Suppressor macrophage (primary cell): ENCODE results near the gene ACSL5.

Source experiments
- DNase-seq, 4 experiments: peaks; one replicate each; pipeline ENCODE4 v3.0.0-alpha.2; 2020 to 2022
- total RNA-seq, 17 experiments: gene quantifications; one replicate each; lab custom pipeline; 2026; ENCODE audit warnings: mixed read lengths in 6 of 17, inconsistent platforms in 3 of 17; lab: John Stamatoyannopoulos, UW

The ACSL5 gene, protein sequence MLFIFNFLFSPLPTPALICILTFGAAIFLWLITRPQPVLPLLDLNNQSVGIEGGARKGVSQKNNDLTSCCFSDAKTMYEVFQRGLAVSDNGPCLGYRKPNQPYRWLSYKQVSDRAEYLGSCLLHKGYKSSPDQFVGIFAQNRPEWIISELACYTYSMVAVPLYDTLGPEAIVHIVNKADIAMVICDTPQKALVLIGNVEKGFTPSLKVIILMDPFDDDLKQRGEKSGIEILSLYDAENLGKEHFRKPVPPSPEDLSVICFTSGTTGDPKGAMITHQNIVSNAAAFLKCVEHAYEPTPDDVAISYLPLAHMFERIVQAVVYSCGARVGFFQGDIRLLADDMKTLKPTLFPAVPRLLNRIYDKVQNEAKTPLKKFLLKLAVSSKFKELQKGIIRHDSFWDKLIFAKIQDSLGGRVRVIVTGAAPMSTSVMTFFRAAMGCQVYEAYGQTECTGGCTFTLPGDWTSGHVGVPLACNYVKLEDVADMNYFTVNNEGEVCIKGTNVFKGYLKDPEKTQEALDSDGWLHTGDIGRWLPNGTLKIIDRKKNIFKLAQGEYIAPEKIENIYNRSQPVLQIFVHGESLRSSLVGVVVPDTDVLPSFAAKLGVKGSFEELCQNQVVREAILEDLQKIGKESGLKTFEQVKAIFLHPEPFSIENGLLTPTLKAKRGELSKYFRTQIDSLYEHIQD
- 65.7 to 119 (median 73.3) reads per million in 17 experiments for total RNA-seq

DNA sequence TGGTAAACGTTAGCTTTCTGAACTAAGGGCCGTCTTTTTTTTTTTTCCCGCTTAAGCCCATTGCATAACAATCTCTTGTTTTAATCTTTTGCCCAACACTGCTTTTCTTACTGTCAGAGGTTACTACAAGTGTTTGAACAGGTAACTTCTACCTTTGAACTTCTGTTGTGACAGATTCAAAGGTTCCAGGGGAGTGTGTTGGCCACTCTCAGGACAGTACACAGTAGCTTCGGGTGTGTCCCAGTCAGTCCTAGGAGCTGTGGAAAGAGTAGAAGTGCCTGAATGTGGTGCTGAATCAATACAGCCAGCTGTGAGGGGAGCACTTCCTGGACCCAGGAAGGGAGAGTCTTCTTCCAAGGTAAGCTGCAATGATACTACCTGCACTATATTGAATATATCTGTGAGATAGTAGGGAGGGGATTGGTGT, at the start of gene ACSL5:
Gene ACSL5, plus strand, starts transcription at position 205 of the 427 bp plus-strand sequence. CDS start 20,831 bp downstream, outside the sequence.
- no peak for DNase-seq

DNA sequence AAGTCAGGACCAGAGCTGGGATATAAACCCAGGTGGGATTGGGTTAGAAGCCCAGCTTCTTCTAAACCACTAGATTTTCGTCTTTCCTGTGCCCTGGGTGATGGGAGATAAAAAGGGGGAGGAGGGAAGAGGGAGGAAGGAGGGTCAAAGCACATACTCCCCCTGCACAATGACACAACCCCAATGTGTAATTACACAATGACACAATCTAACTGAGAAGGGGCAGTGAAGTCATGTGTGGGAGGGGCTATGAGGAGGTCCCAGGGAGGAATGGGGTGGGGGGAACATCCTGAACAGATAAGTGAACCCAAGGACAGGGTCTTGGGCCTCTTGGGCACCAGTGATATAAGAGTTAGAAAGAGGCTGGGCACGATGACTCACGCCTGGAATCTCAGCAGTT, 46.2 kb upstream of the ACSL5 start:
- no peak for DNase-seq

DNA sequence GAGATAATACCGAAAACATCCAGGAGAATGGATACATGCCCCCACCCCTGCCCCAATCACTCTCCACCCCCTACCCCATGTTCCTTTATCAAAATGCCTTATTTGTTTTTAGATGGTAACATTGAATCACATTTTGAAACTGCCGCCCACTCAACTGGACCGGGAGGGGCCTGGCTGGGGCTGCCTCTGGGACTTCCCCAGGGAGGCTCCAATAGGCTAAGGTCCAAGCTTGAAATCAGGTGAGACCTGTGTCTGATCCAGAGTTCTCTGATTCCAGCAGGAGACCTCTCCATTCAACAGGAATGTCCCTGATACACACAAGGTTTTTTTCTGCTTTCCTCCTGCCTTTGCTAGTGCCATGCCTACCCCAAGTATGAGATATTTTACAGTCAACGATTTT, 43.8 kb upstream of the ACSL5 start:
- DNase-seq: peak in 3 of 4 experiments; percentile 8 to 39 (median 34)

DNA sequence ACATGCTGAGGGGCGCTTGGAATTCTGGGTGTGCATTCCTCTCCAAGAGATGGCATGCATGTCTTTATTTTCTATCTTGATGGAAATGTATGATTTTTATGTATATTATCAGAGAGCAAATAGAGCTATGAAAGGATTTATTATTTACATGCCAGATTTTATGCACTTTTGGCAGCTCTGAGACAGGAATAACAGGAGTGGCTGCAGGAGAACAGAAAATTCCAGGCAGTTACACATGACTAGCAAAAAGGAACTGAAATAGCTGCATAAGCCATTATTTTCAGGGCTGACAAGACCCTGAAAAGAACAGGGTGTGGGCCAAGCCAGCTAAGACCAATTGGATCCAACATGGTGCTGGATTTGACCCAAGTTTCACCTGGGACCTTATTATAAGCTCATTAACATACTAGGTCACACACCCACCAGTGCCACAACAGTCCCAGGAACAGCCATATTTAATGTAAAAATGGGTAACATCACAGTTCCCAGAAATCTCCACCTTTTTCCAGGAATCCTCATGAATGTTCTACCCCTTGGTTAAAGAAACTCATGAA, 43.2 kb upstream of the ACSL5 start:
- DNase-seq: no peak

DNA sequence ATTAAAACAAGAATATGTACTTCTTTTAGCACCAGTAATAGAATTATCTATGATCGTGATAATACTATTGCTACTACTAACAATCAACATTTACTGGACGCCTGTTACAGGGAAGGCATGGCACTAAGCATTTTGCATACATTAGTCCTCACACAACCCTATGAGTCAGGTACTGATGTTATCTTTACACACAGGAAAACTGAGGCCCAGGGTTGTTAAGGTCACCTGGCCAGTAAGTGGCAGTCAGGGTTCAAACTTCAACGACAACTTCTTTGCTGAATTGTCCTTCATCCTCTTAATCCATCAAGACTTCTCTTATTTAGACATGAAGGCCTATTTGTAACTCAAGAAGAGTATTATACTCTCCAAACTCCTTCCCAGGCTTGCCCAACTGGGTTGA, 41.9 kb upstream of the ACSL5 start:
- DNase-seq: no peak

DNA sequence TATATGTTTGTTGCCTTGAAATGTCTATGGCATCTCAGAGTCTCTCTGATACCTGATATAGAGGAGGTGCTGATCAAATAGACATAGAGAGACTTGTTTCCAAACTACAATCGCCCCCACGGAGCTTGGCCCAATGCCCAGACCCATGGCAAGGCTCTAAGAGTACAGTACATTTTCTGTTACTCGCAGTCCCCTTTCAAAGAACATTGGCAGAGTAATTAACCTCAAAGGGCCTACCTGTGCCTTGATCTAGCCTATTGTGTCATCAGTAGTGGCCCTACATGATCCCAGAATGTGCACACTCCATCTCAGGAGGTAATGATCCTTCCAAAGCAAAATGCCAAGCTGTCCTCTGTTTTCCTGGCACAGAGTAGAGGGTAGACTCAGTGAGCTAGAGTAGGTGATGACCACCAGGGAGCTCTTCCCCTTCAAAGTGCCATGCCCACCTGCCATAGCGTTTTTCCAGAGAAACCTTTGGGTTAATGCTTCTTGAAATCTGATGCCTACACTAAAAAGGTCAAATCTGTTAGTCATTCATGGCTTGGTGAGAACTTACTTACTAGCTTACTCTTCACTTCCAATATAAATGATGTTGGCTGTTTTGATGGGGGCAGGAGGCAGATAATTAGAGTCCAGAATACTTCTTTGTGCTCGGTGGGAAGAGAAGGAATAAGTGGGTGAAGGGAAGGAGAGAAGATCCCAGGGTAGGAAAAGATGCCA, 41.2 kb upstream of the ACSL5 start:
- no peak for DNase-seq

DNA sequence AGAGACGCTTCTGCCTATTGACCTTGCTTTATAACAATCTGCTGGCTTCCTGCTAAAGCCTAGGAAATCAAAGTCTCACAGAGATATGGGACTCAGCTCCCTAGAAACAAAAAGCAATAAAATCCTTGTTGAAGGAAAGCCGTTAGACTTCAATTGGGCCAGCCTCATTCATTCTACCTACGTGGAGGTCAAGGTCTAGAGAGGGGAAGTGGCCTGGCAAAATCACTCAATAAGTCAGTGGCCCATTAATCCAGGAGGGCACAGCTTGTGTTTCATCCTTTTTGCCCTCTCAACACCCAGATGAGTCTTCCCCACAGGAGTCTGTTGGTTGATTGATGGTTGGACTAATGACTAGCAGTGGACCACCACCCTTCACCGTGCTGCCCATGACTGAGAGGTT, 40.5 kb upstream of the ACSL5 start:
- DNase-seq: no peak

DNA sequence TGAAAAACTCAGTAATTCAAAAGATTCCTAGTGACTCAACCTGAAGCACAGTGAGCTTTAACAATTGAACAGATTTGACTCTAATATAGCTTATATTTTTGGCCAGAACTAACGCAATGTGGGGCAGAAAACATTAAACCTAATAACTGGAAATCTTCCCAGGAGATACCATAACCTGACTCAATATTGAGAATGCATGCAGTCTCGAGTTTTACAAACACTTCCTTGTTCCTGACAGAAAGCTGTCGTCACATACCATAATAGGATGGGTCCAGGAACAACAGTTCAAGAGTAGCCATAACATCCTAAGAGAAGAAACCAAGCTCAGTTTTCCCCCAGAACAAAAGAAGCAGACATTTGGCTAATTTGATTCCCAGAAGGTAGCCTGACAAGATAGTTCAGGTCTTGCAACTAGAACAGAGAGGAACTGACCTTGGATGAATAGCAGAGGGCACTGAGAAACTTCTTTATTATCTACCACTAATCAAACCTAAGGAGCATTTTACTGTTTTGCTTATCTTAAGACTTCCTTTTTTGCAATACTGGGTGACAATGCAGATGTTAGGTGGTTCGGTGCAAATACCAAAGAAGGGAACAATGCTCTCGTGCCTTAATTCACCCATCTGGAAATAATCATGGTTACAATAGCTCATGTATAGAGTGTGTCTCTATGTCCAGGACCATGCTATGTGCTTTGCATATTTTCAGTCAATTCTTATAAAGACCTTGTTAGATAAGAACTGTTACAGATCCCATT, 38.6 kb upstream of the ACSL5 start:
- DNase-seq: peak in 3 of 4 experiments; percentile 8 to 26 (median 11)

DNA sequence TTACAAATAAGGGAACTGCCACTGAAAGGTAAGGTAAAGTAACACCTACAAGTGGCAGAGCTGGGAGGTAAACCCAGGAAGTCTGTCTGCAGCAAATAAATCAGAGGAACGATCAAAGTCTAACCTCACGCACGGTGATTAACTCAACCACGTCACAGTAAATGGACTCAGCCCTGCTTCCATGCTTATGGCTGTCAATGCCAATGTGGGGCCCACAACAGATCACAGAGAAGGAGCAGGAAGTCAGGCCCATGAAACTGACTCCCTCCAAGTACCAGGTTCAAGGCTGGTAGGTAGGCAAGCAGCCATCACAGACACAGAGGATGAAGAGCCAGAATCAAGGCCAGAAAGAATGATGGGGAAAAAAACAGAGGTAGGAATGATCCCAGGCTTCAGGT, 38.0 kb upstream of the ACSL5 start:
- no peak for DNase-seq

DNA sequence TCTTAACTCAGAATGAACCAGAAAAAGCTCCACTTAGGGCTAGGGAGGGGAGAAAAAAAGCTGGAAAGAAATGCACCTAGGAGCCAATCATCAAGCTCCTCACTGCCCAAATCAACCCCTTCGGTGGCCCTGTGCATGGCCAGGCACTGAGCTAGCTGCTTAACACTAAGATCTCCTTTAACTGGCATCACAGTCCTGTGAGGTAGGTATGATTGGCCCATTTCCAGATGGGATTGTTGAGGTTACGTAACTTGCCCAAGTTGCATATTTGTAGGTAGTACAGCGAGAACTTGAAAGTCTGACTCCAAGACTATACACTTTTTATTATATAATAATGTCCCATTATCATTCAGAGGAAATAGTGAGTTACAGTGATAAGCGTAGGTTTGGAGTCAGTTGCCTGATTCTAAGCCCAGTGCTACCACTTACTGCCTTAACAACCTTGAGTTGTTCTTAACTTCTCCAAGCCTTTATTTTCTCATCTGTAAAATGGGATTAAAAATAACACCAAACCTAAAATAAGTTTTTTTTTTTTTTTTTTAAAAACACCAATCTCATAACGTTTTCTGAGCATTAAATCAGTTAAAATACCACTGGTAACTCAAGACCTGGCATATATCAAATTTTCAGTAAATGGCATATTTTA, 37.2 kb upstream of the ACSL5 start:
- DNase-seq: no peak

DNA sequence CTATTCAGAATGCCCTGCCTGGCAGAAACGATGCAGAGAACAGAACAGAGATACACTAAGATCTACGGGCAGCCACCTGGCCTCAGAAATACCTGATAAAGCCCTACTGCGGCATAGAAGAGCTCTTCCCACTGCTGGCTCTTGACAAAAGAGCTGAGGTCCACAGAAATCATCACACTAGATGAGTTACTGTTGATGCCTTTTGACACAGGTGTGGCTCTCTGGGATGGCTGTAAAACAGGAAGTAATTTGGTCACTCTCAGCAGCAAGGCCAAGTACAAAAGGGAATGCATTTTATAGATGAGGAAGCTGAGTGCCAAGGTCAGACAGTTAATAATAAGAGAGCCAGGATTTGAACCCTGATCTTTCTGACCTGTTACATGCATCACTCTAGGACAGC, 35.0 kb upstream of the ACSL5 start:
- DNase-seq: no peak

DNA sequence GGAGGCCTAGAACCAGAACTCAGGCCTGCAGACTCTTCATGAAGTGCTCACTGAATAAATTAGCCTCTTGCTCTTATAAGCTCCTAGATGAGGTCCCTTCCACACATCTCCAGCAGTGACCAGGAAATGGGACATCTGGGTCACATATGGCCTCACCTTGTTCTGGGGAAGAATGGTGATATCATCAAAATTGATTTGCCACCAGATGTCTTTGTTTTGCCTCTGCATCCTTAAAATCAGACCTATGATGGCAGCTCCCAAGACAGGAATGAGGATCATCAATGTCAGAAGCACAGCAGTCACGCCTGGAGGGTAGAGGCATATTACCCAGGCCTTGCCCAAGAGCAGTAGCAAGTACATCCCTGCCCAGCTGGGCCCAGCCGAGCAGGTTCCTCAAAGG, 33.3 kb upstream of the ACSL5 start:
- DNase-seq: no peak

DNA sequence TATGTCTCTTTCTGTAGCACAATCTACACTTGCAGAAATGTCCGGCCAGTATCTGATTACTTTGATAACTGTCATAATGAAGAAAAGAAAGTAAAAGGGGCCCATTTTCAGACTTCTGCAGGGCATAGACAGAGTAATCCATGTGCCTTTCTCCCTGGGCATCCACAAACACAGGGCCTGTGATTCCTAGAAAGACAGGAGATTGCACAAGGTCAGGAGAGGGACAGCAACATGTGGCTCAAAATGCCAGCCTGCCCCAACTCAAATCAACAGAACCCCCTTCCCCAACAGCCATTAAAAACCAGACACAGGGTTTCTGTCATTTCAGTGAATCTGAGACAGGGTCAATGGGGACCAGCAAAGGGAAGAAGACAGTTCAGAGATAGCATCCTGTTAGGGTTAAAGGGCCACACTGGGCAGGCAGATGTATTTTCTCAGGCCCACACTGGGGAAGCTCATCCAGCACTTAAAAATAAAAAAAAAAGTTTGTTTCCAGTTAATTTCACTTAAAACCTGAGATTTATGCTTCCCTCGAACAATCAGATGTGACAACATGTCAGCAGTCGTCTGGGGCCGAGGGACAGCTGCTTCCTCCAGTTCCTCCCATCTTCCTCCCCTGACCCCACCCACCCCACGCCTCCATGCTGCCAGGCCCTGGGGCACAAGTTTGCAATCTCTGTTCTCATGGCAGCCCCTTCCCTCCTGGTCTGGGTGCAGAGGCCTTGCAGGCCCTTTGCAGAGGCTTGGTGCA, 30.7 kb upstream of the ACSL5 start:
- peak in 1 of 4 experiments; percentile 14 for DNase-seq

DNA sequence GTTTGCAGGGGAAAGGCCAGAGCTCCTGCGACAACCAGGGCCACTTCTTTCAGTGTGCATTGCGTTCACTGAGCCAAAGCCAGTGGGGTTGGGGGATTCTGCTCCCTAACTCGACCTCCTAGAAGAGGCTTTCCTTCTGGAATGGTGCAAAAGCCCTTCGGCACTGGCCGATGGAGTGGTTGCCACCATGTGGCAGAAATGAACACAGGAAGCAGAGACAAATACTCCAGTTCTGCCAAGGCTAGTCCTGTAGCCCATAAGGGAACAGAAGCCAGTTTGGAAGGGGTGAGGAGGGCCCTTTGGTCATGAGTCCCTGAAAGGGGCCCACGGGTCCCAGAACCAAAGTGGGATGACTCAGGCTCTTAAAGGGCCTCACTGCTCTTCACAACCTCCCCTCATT, 29.7 kb upstream of the ACSL5 start:
- no peak for DNase-seq

DNA sequence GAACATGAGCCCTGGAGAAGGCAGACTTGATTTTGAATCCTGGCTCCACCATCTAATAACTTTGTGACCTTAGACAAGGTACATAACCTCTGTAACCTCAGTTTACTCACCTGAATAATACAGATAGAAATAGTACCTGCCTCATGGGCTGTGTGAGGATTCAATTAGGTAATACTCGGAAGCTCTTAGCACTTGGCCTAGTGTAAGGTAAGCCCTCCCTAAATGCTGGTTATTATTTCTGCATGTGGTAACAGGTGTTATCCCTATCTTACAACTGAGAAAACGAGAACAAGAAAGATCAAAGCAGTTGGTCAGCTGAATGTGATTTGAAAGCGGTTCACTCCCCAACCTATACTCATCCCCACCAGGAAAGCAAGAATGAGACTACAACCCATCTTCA, 28.7 kb upstream of the ACSL5 start:
- DNase-seq: no peak

DNA sequence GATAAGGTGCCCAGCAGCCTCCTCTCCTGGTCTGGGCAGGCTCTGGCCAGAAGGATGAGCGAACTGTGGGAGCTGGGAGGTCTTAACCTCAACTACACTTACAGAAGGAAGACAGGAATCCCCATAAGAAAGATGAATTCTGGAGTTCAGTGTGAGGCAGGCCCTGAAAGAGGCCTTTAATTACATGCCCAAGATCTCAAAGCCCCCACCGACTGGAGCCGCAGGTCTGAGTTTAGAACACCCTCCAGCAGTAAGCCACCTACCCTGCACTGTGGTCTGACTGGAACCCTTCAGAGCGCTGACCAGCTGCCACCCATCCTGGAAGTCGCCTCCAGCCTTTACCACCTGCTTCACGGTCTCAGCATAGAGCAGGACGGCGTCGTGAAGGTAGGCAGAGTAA, 28.2 kb upstream of the ACSL5 start:
- DNase-seq: no peak

DNA sequence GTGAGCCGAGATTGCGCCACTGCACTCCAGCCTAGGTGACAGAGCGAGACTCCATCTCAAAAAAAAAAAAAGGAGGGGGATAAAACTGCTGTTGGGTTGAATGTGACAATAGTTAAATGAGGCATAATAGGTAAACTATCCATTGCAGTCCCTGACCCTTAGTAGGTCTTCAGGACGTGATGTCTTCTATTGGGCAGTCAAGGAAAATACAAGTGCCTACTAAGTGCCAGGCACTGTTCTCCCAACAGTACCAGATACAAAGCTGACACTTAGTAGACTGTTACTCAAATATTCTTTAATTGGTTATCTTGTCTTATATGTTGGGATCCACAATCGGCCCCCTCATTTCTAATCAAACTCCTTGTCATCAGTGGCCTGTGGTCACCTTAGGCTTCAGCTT, 27.1 kb upstream of the ACSL5 start:
- DNase-seq: no peak

DNA sequence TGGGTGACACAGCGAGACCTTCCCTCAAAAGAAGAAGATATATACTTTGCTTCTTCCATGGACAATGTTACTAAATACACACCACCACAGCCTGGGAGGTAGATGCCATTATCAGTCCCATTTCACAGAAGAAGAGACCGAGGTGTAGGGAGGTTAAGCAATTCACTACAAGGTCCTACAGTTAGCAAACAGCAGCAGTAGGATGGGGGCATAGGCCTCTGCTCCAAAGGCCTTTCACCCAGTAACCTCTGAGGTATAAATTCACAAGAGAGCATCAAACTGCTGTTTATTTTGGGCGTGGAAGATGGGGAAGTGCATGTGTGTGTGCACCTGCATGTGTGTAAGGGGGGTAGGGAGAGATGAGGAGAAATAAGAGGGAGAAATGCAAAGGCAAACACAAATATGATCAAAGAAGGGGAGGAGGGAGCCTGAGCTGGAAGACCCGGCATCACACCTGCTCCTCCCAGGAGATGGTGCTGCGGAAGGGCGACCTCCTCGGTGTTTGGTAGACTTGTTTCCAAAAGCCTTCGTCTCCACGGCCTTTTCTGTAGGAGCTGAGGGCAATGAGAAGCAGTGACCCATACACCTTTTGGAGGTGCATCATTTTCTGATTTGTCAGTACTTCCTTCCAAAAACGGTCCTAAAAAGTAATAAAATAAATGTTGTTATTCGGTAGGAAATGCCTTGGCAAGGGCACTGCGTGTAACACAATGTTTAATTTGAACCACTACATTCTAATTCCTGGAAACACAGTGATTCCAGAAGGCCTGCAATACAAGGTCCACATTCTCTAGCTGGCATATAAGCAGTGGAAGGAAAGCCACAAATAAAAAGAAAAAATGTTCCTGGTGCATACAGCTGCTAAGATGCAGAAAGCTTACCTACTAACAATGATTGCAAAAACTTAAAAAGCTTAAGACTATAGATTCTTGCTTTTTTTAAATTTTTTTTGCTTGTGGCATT, 25.9 kb upstream of the ACSL5 start:
- no peak for DNase-seq

DNA sequence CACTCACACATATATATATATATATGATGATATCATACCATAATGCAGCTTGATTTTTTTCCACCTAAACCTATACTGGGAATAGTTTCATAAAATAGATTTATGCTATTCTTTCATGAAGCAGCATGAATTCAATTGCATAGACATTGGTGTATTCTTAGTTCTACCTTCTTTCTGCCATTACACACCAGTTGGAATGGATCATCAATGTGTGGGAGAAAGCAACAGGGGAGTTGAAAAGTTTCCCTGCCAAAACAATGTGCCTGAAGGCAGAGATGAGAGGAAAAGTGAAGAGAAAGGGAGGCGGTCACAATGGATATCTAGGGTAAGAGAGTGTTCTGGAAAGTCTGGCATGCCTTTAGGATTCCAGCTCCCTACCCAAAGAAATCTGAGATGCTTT, 25.2 kb upstream of the ACSL5 start:
- no peak for DNase-seq
